Duodenal mucosa (tissue), 2 donors: Measurements from ENCODE around the gene DPYD.

Experiments used
- H3K27ac ChIP-seq: one replicate; pipeline ENCODE4 v1.7.0; 2013; ENCODE audit warnings: low read depth, low read length
- H3K27me3 ChIP-seq, 2 donors: one replicate each; pipeline ENCODE4 v1.7.0; 2013; ENCODE audit warnings: low read length in 2 of 2, control low read depth in 1 of 2; ENCODE audit not compliant: insufficient read depth in 2 of 2, control insufficient read depth in 1 of 2
- H3K36me3 ChIP-seq, 2 donors: one replicate each; pipeline ENCODE4 v1.7.0; 2013; ENCODE audit warnings: low read length in 2 of 2, control low read depth in 1 of 2; ENCODE audit not compliant: insufficient read depth in 2 of 2, control insufficient read depth in 1 of 2
- H3K4me1 ChIP-seq, 2 donors: one replicate each; pipeline ENCODE4 v1.7.0; 2013; ENCODE audit warnings: low read length in 2 of 2, control low read depth in 1 of 2; ENCODE audit not compliant: insufficient read depth in 2 of 2, control insufficient read depth in 1 of 2
- H3K4me3 ChIP-seq, 2 donors: one replicate each; pipeline ENCODE4 v1.7.0; 2013; ENCODE audit warnings: low read length in 2 of 2, low read depth in 1 of 2
- H3K9ac ChIP-seq, 2 donors: one replicate each; pipeline ENCODE4 v1.7.0; 2013; ENCODE audit warnings: low read length in 2 of 2, low read depth in 1 of 2
- H3K9me3 ChIP-seq, 2 donors: one replicate each; pipeline ENCODE4 v1.7.0; 2013; ENCODE audit warnings: low read length in 2 of 2, control low read depth in 1 of 2; ENCODE audit not compliant: control insufficient read depth in 1 of 2

The DPYD gene

DNA sequence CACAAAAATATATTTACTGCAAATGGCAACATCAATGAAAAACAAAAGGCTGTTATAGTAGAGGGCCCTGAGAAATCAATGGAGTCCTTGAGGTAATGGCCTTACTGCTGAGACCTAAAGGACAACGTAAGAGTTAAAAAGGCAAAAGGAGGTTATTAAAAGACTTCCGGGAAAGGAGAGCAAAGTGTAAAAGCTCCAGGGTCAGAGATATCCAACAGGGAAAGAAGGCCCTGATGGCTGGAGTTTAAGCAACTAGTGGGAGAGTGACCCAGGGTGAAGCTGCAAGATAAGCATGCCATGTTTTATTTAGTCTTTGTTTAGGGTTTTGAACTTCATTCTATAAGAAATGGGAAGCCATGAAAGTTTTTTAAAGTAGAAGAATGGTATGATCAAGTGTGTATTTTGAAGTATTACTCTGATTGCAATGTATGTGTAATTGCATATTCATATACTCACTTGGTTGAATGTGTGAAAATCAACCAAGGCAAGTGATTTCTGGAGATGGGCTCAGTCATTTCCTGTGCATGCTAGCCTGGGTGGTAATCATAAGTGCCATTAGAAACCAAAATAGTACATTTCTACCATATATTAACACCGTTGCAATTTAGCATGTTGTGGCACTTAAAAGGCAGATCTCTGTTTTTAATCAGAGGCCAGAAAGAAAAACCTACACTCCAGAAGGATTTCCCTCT, 5.3 kb upstream of the DPYD start:
- Histone ChIP-seq H3K27ac (no peak overlapping the region), H3K36me3 (no peaks in the 10 kb centered on the region), H3K9ac (no peak overlapping the region), H3K27me3 (no peaks in the 10 kb centered on the region), H3K4me3 (no peak overlapping the region), H3K9me3 (no peaks in the 10 kb centered on the region), H3K4me1 (peaks cover 18 to 26% of the 10 kb centered on the region in 2 donors)

DNA sequence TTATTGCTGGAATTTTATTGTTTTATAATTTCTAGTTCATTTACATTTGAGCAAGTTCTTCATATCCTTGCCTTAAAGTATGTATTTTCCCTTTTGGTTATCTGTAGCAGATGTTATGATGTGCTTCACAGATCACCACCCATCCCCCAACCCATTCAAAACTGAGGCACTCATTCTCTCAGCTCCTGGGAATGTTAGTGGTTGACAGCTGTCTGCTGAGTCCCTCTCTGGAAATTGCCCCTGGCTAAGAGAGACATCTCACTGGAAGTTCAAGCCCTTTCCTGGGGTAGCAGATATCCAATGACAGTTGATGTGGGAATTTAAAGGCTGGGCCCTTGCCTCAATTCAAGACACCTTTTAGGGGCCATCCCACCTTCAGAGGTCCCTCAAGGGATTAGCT, 4.3 kb upstream of the DPYD start:
- H3K9me3 ChIP-seq = no peaks in the 10 kb centered on the region
- H3K4me1 ChIP-seq = peaks cover 18 to 20% of the 10 kb centered on the region in 2 donors
- no peaks in the 10 kb centered on the region for H3K36me3 ChIP-seq
- H3K9ac ChIP-seq = no peak overlapping the region
- H3K4me3 ChIP-seq = no peak overlapping the region
- no peak overlapping the region for H3K27ac ChIP-seq
- H3K27me3 ChIP-seq = no peaks in the 10 kb centered on the region

DNA sequence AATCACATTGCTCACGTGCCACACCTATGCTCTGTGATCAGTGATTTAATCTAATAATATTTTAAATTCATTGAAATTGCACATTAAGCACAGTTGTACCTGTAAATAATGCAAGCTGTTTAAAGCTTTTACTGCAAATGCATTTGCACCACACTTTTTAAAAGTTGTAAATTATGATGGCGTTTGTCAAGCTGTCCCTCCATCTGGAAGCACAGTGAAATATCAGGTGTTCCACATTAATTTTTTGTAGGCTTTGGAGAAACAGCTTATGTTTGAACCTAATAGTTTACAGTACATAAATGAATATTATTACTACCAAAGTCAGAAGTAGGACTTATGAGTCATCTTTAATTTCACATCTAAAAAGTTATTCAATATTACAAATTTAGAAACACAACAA, 3.0 kb upstream of the DPYD start:
- no peak overlapping the region for H3K4me3 ChIP-seq
- no peak overlapping the region for H3K27ac ChIP-seq
- no peaks in the 10 kb centered on the region for H3K27me3 ChIP-seq
- peaks cover 23 to 26% of the 10 kb centered on the region in 2 donors for H3K4me1 ChIP-seq
- no peak overlapping the region for H3K9ac ChIP-seq
- no peaks in the 10 kb centered on the region for H3K36me3 ChIP-seq
- H3K9me3 ChIP-seq = no peaks in the 10 kb centered on the region

DNA sequence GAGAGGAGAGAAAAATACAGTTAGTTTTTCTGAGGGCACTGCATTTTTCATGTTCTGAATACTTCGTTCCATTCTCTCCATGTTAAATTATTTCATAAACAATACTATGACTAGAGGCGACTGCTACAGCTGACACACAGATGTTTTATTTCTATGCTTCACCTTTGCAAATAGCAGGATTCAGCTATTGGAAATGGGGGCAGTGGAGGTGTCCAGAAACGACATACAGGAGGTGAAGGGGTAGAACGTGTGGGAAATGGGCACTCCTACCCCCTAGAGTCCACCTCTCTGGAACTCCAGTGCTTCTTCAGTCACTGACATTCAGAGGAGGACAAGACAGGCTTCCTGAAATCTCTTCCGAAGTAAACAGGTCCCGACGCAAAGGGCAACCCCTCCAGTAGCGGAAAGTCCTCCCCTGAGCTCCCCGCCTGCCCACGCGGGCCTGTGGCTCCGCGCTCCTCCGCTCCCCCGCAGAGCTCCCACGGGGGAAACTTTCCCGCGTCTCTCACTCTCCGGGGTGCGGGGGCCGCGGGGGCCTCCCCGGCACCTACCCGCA, 480 bp downstream of the DPYD start:
- Histone ChIP-seq H3K9ac (peak overlapping the region; percentile 84 to 88), H3K27ac (peak overlapping the region; percentile 86), H3K9me3 (no peaks in the 10 kb centered on the region), H3K27me3 (no peaks in the 10 kb centered on the region), H3K4me1 (peaks cover 17 to 36% of the 10 kb centered on the region in 2 donors), H3K36me3 (no peaks in the 10 kb centered on the region), H3K4me3 (peak overlapping the region; percentile 96 to 99)

DNA sequence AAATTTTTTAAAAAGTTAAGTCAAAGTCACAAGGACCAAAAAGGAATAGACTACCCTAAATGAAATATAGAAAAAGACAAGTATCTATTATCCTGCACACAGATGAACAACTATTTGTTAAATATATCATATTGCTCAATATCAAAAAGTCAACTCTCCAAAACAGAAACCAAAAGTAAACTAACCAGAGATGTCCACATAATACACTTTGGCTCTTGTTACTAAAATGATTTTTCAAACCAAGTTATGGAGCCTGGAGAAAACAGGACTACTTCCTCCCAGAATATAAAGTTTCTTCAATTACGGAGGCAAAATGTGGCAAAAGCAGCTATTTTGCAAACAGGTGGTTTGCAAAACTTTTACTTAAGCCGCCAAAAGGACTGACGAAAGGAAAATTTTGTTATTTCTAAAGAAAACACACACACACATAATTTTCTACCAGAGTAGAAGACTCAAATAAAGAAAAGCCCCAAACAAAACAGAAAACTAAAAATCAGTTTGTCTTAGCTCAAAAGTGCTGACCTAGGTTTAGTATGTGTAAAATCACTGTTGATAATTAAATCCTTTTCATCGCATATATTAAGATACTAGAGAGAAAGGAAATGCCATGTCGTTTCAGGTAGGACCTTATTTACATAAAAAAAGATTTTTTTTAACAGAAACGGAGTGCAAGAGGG, 1.1 kb downstream of the DPYD start:
- Histone ChIP-seq H3K27ac (no peak overlapping the region), H3K4me1 (peaks cover 15 to 32% of the 10 kb centered on the region in 2 donors), H3K9ac (peak overlapping the region; percentile 84 to 88)

DNA sequence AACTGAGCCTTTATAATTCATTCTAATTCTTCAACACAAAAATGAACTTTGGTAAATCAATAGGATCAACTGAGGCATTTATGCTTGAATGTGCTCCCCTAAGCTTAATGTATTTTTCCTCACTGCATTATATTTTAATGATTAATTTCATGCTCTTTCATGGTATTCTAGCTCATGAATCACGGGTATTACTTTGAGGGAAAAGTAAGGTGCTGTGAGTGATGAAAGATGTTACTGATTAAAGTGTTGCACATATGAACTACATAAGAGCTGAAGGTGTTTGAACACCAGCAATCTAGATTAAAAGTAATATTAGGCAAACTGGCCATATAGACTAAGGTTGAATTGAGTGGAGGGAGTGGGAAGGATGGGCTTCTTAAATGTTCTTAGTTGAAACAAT, 1.9 kb downstream of the DPYD start:
- H3K27ac ChIP-seq = no peak overlapping the region
- H3K9ac ChIP-seq = peak overlapping the region in 1 of 2 donors; percentile 88
- H3K4me1 ChIP-seq = peaks cover 15 to 32% of the 10 kb centered on the region in 2 donors
- H3K27me3 ChIP-seq = no peaks in the 10 kb centered on the region
- no peaks in the 10 kb centered on the region for H3K36me3 ChIP-seq
- H3K9me3 ChIP-seq = no peaks in the 10 kb centered on the region
- H3K4me3 ChIP-seq = peak overlapping the region; percentile 96 to 99

More for the DNA sequence above, 1.1 kb downstream of the DPYD start:
- Histone ChIP-seq H3K4me3 (peak overlapping the region; percentile 96 to 99), H3K9me3 (no peaks in the 10 kb centered on the region), H3K27me3 (no peaks in the 10 kb centered on the region), H3K36me3 (no peaks in the 10 kb centered on the region)

DNA sequence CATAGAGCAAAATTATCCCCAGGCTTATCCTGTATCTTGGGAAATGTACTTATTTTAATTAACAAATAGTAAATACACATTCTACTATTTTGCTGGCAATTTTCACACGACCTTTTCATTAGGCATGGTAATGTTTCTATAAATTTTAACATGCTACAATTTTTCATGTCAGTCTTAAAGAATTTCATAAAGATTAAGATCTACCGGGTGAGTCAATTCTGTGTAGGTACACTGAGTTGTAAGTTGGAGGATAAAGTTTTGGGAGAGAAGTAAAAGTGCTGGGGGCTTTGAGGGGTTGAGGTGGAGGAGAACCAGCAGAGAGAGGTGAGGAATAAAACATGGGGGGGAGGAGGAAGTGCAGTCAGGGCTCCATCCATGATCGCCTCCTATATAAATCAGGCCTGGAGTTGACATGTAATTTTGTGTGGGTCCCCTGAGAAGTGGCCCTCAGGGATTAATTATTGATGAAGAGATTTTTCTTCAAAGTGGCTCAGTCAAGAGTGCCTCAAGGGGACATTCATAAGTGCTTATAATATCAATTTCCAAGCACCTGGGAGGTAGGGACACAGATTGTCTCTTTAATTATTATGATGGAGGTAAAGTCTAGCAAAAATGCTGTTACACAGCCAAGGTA, 7.2 kb downstream of the DPYD start:
- H3K4me3 ChIP-seq = no peak overlapping the region
- no peak overlapping the region for H3K27ac ChIP-seq
- peaks cover 5 to 14% of the 10 kb centered on the region in 2 donors for H3K4me1 ChIP-seq
- H3K36me3 ChIP-seq = no peaks in the 10 kb centered on the region
- no peaks in the 10 kb centered on the region for H3K27me3 ChIP-seq
- no peak overlapping the region for H3K9ac ChIP-seq
- no peaks in the 10 kb centered on the region for H3K9me3 ChIP-seq

DNA sequence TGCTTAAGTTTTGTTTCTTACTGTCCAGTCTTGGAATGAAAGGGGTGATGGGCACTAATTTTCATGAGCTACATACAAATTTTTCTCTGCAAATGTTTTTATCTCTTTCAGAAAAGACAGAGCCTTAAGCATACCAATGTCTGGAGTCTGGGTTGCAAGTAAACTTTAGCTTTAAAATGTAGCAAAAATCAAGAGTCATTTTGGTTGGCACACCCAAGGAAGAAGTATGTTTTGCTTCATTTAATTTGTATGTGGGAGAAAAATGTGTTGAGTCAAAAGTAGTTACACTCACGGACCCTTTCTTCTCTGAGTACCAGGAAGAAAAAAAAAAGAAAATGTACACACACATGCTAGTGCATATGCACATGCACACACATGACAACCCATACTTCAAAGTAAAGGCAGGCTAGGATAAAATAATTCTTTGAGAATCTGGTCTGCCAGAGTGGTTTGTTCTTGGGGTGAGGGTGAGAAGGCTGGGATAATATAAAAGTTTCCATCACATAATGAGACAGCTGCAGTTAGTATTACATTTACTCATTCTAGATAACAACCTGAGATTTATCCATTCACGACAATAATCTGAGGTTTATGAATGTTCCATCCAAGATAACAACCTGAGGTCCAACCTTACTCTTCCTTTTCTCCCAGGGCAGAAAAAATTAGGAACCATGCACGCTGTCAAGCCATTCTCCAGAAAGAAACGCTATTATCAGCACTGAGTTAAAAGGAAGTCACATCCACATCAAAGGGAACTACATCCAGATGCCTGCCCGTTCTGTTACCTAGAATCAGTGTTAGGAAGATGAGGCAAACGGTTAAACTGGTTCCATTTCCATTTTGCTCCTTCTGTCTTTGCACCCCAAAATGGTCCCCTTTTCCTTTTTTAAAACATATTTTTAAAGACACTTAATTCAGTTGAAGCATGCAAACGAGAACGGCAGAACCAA, 9.3 kb downstream of the DPYD start:
- no peaks in the 10 kb centered on the region for H3K36me3 ChIP-seq
- H3K27me3 ChIP-seq = no peaks in the 10 kb centered on the region
- H3K9ac ChIP-seq = no peak overlapping the region
- H3K9me3 ChIP-seq = no peaks in the 10 kb centered on the region
- H3K27ac ChIP-seq = no peak overlapping the region
- peaks cover 0 to 5% of the 10 kb centered on the region in 2 donors for H3K4me1 ChIP-seq
- H3K4me3 ChIP-seq = no peak overlapping the region

DNA sequence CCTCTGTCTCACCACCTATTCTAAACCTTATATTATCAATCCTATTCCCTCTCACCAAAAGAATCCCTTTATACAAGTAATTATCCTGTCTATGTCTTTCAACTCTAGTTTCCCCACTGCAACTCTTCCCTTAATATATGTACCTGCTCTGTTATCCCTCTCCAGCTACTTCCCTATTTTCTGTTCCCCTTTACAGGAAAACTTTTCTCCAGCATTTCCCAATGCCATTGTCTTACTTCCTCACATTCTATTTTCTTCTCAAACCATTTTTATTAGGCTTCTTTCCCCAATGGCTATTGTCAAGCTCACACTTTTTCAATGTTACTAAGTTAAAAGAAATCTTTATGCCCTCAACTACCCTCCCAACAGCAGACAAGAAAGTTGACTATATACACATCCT, 11.6 kb downstream of the DPYD start:
- Histone ChIP-seq H3K4me3 (no peak overlapping the region), H3K9ac (no peak overlapping the region), H3K9me3 (no peaks in the 10 kb centered on the region), H3K27ac (no peak overlapping the region), H3K27me3 (no peaks in the 10 kb centered on the region), H3K36me3 (no peaks in the 10 kb centered on the region), H3K4me1 (peaks cover 0 to 5% of the 10 kb centered on the region in 2 donors)
